K562 (cell line): ENCODE results near the gene WDR90. TPM values are rescaled to one million over a fixed set of nuclear protein-coding genes. Genes with fewer than 3 reads are reported as not detected.
A peak's percentile ranks its signal among the peaks of the same experiment; 100 is the strongest.

Source experiments
- CREB1 ChIP-seq, 2 experiments: sonication (generic) in 1 of 2; formaldehyde crosslinking in 1 of 2; IDR thresholded peaks; 2 replicates each; pipeline versions ENCODE4 v1.6.1 to v1.8.0; 2012 to 2022; ENCODE audit warnings: inconsistent platforms in 1 of 2, mild to moderate bottlenecking in 1 of 2, missing genetic modification reagents in 1 of 2, moderate library complexity in 1 of 2
- DDX20 ChIP-seq: fragments of 450-650 bp; IDR thresholded peaks from 2 replicates; pipeline ENCODE4 v1.6.1; 2016; ENCODE audit warnings: missing genetic modification characterization, low read depth, mild to moderate bottlenecking, missing compliant biosample characterization, moderate library complexity
- ESRRB ChIP-seq: fragments of 250-450 bp; sonication (Bioruptor Pico); IDR thresholded peaks from 2 replicates; pipeline ENCODE4 v1.5.0; 2020; ENCODE audit warnings: mild to moderate bottlenecking, moderate library complexity, borderline replicate concordance
- HSF4 ChIP-seq: fragments of 250-450 bp; sonication (Bioruptor Pico); IDR thresholded peaks from 2 replicates; pipeline ENCODE4 v2.1.2; 2022; ENCODE audit warnings: mild to moderate bottlenecking, moderate library complexity, borderline replicate concordance
- SNRNP70 ChIP-seq: fragments of 200-400 bp; formaldehyde crosslinking; optimal IDR thresholded peaks from 2 replicates; pipeline ENCODE3; 2017; ENCODE audit warnings: low read depth, low read length
- STAT5A ChIP-seq: IDR thresholded peaks from 2 replicates; pipeline ENCODE4 v1.6.1; 2012; ENCODE audit warnings: low read length, inconsistent platforms, borderline replicate concordance
- ZNF140 ChIP-seq: fragments of 250-450 bp; sonication (Bioruptor Pico); IDR thresholded peaks from 2 replicates; pipeline ENCODE4 v1.8.0; 2021; ENCODE audit warnings: moderate library complexity, mild to moderate bottlenecking, inconsistent platforms
- ZNF780A ChIP-seq: fragments of 250-450 bp; sonication (Bioruptor Pico); IDR thresholded peaks from 2 replicates; pipeline ENCODE4 v1.5.0; 2021; ENCODE audit warnings: mild to moderate bottlenecking
- polyA plus RNA-seq, 8 experiments: library from polyadenylated mRNA; depleted of rRNA in 4 of 8; stranded (reverse) in 5 of 8; unstranded in 3 of 8; fragments of >200 nt; fragmentation: Nextera tagmentation in 2 of 8; fragmentation: Illumina TruSeq in 1 of 8; extraction: Ambion mirVana in 2 of 8; extraction: Trizol in 1 of 8; gene quantifications; 2 replicates each; pipeline versions ENCODE4 v1.2.1 to v1.2.3, GENCODE V29; 2011 to 2014; ENCODE audit warnings: inconsistent platforms in 1 of 8, missing spikeins in 1 of 8
- total RNA-seq, 7 experiments: library from RNA; depleted of rRNA in 6 of 7; stranded (reverse); fragments of >200 nt in 6 of 7; fragmentation: Illumina TruSeq in 2 of 7; extraction: Trizol in 2 of 7; gene quantifications; 2 replicates each; pipeline versions ENCODE4 v1.2.1 to v1.2.3, GENCODE V29; 2011 to 2021; ENCODE audit warnings: low replicate concordance in 1 of 7
- TF ChIP-seq, protein P1 (sequence below): fragments of 250-450 bp; sonication (Bioruptor Pico); IDR thresholded peaks from 2 replicates; pipeline ENCODE4 v1.5.1; 2021; ENCODE audit warnings: mild to moderate bottlenecking
- TF ChIP-seq, protein P2 (sequence below): fragments of 450-650 bp; IDR thresholded peaks from 2 replicates; pipeline ENCODE4 v1.6.1; 2016; ENCODE audit warnings: low read depth
- TF ChIP-seq, protein P3 (sequence below), 3 experiments: fragments of 200-800 bp in 1 of 3; fragments of 250-450 bp in 1 of 3; fragments of 450-650 bp in 1 of 3; sonication (Bioruptor Pico) in 1 of 3; sonication (Bioruptor generic) in 1 of 3; formaldehyde crosslinking in 1 of 3; IDR thresholded peaks; 2 replicates each; pipeline versions ENCODE4 v1.6.1 to v1.8.0; 2016 to 2022; ENCODE audit warnings: mild to moderate bottlenecking in 2 of 3, missing genetic modification characterization in 2 of 3, missing compliant biosample characterization in 1 of 3, moderate library complexity in 1 of 3

The WDR90 gene
- total and polyA plus RNA-seq, 9 of the 15 experiments (the other 6 are each of a cell fraction or from before 2014, with no cell fraction given), result 0.44 to 12.6 (median 3.3) TPM

DNA sequence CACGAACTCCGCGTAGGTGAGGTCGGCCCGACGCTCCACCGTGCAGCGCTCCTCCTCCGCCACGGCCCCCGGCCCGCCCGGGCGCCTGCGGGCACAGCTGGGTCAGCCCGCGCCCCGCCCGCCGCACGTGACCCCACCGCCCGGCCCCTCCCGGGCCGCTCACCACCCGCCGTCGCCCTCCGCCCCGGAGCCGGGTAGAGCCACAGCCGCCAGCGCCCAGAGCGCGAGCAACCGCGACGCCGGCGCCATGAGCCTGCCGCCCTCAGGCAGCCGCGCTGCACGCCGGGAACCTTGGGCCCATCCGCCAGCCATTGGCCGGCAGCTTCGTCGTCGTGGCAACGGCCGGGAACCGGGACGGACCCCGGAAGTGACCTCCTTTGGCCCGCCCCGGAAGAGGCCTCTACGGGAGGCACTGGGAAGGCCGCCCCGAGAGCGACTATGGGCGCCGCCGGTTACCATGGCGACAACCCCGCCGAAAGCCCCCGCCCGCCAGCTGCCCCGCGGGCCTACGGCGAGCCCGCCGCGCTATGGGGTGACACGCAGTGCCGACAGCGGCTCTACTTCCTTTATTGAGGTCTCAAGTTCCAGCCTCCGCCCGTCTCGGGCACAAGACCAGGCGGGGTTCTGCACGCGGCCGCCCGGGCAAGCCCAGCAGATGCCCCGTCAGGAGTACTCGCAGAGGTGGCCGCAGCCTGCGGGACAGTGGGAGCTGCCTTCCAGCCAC, 35.1 kb downstream of the WDR90 start, which contains the start of gene JMJD8 (continued):
- TF ChIP-seq HSF4 (no peak), ESRRB (no peak), ZNF140 (CRISPR knock-in tag) (no peak), ZNF780A (CRISPR knock-in tag) (no peak), STAT5A (no peak; the same call in 1 of the 2 replicates), CREB1 (IDR thresholded peaks at IDR 0.05) (peak; percentile 78), CREB1 (CRISPR knock-in tag; IDR thresholded peaks at IDR 0.05) (peak; percentile 81), DDX20 (tag) (no peak), SNRNP70 (no peak)
- TF ChIP-seq, protein P1, sequence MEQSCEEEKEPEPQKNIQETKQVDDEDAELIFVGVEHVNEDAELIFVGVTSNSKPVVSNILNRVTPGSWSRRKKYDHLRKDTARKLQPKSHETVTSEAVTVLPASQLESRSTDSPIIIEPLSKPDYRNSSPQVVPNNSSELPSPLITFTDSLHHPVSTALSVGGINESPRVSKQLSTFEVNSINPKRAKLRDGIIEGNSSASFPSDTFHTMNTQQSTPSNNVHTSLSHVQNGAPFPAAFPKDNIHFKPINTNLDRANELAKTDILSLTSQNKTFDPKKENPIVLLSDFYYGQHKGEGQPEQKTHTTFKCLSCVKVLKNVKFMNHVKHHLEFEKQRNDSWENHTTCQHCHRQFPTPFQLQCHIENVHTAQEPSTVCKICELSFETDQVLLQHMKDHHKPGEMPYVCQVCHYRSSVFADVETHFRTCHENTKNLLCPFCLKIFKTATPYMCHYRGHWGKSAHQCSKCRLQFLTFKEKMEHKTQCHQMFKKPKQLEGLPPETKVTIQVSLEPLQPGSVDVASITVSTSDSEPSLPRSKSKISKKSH (CRISPR knock-in tag), result no peak
- TF ChIP-seq, protein P2, sequence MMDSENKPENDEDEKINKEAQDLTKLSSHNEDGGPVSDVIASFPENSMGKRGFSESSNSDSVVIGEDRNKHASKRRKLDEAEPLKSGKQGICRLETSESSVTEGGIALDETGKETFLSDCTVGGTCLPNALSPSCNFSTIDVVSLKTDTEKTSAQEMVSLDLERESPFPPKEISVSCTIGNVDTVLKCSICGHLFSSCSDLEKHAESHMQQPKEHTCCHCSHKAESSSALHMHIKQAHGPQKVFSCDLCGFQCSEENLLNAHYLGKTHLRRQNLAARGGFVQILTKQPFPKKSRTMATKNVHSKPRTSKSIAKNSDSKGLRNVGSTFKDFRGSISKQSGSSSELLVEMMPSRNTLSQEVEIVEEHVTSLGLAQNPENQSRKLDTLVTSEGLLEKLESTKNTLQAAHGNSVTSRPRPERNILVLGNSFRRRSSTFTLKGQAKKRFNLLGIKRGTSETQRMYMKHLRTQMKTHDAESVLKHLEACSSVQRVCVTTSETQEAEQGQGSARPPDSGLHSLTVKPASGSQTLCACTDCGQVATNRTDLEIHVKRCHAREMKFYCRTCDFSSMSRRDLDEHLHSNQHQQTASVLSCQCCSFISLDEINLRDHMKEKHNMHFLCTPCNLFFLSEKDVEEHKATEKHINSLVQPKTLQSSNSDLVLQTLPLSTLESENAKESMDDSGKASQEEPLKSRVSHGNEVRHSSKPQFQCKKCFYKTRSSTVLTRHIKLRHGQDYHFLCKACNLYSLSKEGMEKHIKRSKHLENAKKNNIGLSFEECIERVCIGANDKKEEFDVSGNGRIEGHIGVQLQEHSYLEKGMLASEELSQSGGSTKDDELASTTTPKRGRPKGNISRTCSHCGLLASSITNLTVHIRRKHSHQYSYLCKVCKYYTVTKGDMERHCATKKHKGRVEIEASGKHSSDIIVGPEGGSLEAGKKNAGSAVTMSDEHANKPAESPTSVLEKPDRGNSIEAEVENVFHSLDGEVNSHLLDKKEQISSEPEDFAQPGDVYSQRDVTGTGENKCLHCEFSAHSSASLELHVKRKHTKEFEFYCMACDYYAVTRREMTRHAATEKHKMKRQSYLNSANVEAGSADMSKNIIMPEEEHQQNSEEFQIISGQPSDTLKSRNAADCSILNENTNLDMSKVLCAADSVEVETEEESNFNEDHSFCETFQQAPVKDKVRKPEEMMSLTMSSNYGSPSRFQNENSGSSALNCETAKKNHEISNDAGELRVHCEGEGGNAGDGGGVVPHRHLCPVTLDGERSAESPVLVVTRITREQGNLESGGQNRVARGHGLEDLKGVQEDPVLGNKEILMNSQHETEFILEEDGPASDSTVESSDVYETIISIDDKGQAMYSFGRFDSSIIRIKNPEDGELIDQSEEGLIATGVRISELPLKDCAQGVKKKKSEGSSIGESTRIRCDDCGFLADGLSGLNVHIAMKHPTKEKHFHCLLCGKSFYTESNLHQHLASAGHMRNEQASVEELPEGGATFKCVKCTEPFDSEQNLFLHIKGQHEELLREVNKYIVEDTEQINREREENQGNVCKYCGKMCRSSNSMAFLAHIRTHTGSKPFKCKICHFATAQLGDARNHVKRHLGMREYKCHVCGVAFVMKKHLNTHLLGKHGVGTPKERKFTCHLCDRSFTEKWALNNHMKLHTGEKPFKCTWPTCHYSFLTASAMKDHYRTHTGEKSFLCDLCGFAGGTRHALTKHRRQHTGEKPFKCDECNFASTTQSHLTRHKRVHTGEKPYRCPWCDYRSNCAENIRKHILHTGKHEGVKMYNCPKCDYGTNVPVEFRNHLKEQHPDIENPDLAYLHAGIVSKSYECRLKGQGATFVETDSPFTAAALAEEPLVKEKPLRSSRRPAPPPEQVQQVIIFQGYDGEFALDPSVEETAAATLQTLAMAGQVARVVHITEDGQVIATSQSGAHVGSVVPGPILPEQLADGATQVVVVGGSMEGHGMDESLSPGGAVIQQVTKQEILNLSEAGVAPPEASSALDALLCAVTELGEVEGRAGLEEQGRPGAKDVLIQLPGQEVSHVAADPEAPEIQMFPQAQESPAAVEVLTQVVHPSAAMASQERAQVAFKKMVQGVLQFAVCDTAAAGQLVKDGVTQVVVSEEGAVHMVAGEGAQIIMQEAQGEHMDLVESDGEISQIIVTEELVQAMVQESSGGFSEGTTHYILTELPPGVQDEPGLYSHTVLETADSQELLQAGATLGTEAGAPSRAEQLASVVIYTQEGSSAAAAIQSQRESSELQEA, result peak; percentile 61; the same call in 1 of the 2 replicates
- TF ChIP-seq, protein P3, sequence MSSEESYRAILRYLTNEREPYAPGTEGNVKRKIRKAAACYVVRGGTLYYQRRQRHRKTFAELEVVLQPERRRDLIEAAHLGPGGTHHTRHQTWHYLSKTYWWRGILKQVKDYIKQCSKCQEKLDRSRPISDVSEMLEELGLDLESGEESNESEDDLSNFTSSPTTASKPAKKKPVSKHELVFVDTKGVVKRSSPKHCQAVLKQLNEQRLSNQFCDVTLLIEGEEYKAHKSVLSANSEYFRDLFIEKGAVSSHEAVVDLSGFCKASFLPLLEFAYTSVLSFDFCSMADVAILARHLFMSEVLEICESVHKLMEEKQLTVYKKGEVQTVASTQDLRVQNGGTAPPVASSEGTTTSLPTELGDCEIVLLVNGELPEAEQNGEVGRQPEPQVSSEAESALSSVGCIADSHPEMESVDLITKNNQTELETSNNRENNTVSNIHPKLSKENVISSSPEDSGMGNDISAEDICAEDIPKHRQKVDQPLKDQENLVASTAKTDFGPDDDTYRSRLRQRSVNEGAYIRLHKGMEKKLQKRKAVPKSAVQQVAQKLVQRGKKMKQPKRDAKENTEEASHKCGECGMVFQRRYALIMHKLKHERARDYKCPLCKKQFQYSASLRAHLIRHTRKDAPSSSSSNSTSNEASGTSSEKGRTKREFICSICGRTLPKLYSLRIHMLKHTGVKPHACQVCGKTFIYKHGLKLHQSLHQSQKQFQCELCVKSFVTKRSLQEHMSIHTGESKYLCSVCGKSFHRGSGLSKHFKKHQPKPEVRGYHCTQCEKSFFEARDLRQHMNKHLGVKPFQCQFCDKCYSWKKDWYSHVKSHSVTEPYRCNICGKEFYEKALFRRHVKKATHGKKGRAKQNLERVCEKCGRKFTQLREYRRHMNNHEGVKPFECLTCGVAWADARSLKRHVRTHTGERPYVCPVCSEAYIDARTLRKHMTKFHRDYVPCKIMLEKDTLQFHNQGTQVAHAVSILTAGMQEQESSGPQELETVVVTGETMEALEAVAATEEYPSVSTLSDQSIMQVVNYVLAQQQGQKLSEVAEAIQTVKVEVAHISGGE (CRISPR knock-in tag; IDR thresholded peaks at IDR 0.05), result peak in 2 of 3 experiments; percentile 58 to 87; a peak in 2 of 6 replicates
